H7 (cell line): ENCODE measurements around the gene NR3C2. TPM values are rescaled to one million over a fixed set of nuclear protein-coding genes. Genes with fewer than 3 reads are reported as not detected.
"Not testable (repeated sequence)": the region's sequence is repeated elsewhere in the genome, so short reads cannot be mapped to it uniquely, and the experiment has no call there.

ENCODE experiments used
- DNase-seq: peaks from one replicate; pipeline ENCODE4 v3.0.0; 2012
- H3K27me3 ChIP-seq: 2 replicates; pipeline ENCODE4 v1.6.0; 2011; ENCODE audit warnings: mild to moderate bottlenecking, low read length; ENCODE audit not compliant: control insufficient read depth, insufficient read depth
- H3K36me3 ChIP-seq: replicated peaks from 2 replicates; pipeline ENCODE4 v1.5.1; 2011; ENCODE audit warnings: low read length; ENCODE audit not compliant: control insufficient read depth, insufficient read depth
- H3K4me3 ChIP-seq: 2 replicates; pipeline ENCODE4 v1.5.1; 2011; ENCODE audit warnings: low read depth, mild to moderate bottlenecking, control low read depth, low read length, moderate library complexity; ENCODE audit not compliant: insufficient read depth
- total RNA-seq: library from RNA; depleted of rRNA; stranded (reverse); fragments of >200 nt; shearing (Covaris generic); gene quantifications from 2 replicates; pipeline ENCODE4 v1.2.3, GENCODE V29; 2014

Gene NR3C2
- total RNA-seq, 1 experiment from 2014 or later, result 0.55 TPM

GRCh38 chr4:148092316-148093014 lies 349.7 kb downstream of the NR3C2 start:
- Histone ChIP-seq H3K4me3 (no peak overlapping the region), H3K36me3 (no peaks in the 10 kb centered on the region), H3K27me3 (no peaks in the 10 kb centered on the region)
- DNase-seq, result no peak

GRCh38 chr4:148091896-148092295 lies 350.3 kb downstream of the NR3C2 start:
- Histone ChIP-seq H3K27me3 (no peaks in the 10 kb centered on the region), H3K36me3 (no peaks in the 10 kb centered on the region), H3K4me3 (no peak overlapping the region)
- DNase-seq, result no peak

- no peaks in the 10 kb centered on the region for H3K36me3 ChIP-seq
- DNase-seq, result no peak
- H3K4me3 ChIP-seq, result no peak overlapping the region
- no peaks in the 10 kb centered on the region for H3K27me3 ChIP-seq
Measured at GRCh38 chr4:148090503-148091476, 351.4 kb downstream of the NR3C2 start.

- Histone ChIP-seq H3K4me3 (no peak overlapping the region), H3K27me3 (no peaks in the 10 kb centered on the region), H3K36me3 (no peaks in the 10 kb centered on the region)
- DNase-seq, result no peak
Measured at GRCh38 chr4:148090029-148090428, 352.2 kb downstream of the NR3C2 start.

- Histone ChIP-seq H3K4me3 (no peak overlapping the region), H3K36me3 (no peaks in the 10 kb centered on the region), H3K27me3 (no peaks in the 10 kb centered on the region)
- no peak for DNase-seq
Measured at GRCh38 chr4:148089624-148090023, 352.6 kb downstream of the NR3C2 start.

- H3K36me3 ChIP-seq, H3K4me3 ChIP-seq, H3K27me3 ChIP-seq, DNase-seq: not testable (repeated sequence)
Measured at GRCh38 chr4:148083073-148083472, 359.1 kb downstream of the NR3C2 start.

- H3K4me3 ChIP-seq, result no peak overlapping the region
- no peaks in the 10 kb centered on the region for H3K36me3 ChIP-seq
- H3K27me3 ChIP-seq, result no peaks in the 10 kb centered on the region
- no peak for DNase-seq
Measured at GRCh38 chr4:148081745-148082144, 360.5 kb downstream of the NR3C2 start.

- H3K27me3 ChIP-seq, result no peaks in the 10 kb centered on the region
- no peak for DNase-seq
- no peak overlapping the region for H3K4me3 ChIP-seq
- H3K36me3 ChIP-seq, result no peaks in the 10 kb centered on the region
Measured at GRCh38 chr4:148081267-148081666, 360.9 kb downstream of the NR3C2 start.

- H3K36me3 ChIP-seq, result no peaks in the 10 kb centered on the region
- no peak for DNase-seq
- H3K27me3 ChIP-seq, result no peaks in the 10 kb centered on the region
- H3K4me3 ChIP-seq, result no peak overlapping the region
Measured at GRCh38 chr4:148079961-148080360, 362.3 kb downstream of the NR3C2 start.

- H3K4me3 ChIP-seq, result no peak overlapping the region
- no peaks in the 10 kb centered on the region for H3K27me3 ChIP-seq
Measured at GRCh38 chr4:148078061-148078460, 364.2 kb downstream of the NR3C2 start.

GRCh38 chr4:148077581-148077980 lies 364.6 kb downstream of the NR3C2 start:
- H3K36me3 ChIP-seq, result no peaks in the 10 kb centered on the region
- no peak for DNase-seq
- H3K4me3 ChIP-seq, result no peak overlapping the region
- H3K27me3 ChIP-seq, result no peaks in the 10 kb centered on the region

More at GRCh38 chr4:148078061-148078460, 364.2 kb downstream of the NR3C2 start:
- no peak for DNase-seq
- H3K36me3 ChIP-seq, result no peaks in the 10 kb centered on the region

GRCh38 chr4:148076964-148077363 lies 365.2 kb downstream of the NR3C2 start:
- Histone ChIP-seq H3K4me3 (no peak overlapping the region), H3K36me3 (no peaks in the 10 kb centered on the region), H3K27me3 (no peaks in the 10 kb centered on the region)
- no peak for DNase-seq

GRCh38 chr4:148075438-148075837 lies 366.8 kb downstream of the NR3C2 start:
- no peaks in the 10 kb centered on the region for H3K27me3 ChIP-seq
- DNase-seq, result no peak
- no peaks in the 10 kb centered on the region for H3K36me3 ChIP-seq
- H3K4me3 ChIP-seq, result no peak overlapping the region

GRCh38 chr4:148074462-148074861 lies 367.8 kb downstream of the NR3C2 start:
- Histone ChIP-seq H3K4me3 (no peak overlapping the region), H3K36me3 (no peaks in the 10 kb centered on the region), H3K27me3 (no peaks in the 10 kb centered on the region)
- DNase-seq, result no peak

GRCh38 chr4:148073349-148073748 lies 368.9 kb downstream of the NR3C2 start:
- no peak for DNase-seq
- Histone ChIP-seq H3K36me3 (no peaks in the 10 kb centered on the region), H3K4me3 (no peak overlapping the region), H3K27me3 (no peaks in the 10 kb centered on the region)
